Measurements from ENCODE around the gene TNKS1BP1.

Gene TNKS1BP1

DNA sequence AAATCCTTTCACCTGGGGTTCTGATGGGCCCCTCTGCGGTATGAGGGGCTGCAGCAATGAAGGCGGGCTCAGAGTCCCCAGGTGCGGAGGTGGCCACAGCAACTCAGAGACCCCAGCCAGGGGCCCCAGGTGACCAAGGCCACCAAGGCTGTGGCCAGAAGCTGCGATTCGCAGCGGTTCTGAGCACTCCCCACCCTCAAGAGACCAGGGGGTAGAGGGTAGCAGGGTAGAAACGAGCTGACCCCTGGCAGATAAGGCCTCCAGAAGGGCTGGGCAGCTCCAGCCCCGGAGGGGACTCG, 948 bp downstream of the TNKS1BP1 start:
- Histone ChIP-seq H3K27ac (ENCODE audit: low read depth, low read length, poor library complexity, severe bottlenecking) (peak overlapping the region; percentile 56), H4K20me1 (ENCODE audit: insufficient read depth, low read length) (no peaks in the 10 kb centered on the region), H3K27me3 (ENCODE audit: insufficient read depth, low read length) (no peaks in the 10 kb centered on the region), H3F3A (ENCODE audit: insufficient read depth, low read length) (0 out of 2 replicates have a peak, but pooled peaks cover 4% of the 10 kb centered on the region), H3K79me2 (ENCODE audit: insufficient read depth, low read length) (no peaks in the 10 kb centered on the region), H3K9me2 (ENCODE audit: low read depth, low read length) (no peaks in the 10 kb centered on the region), H3K4me3 (ENCODE audit: low read depth, low read length, poor library complexity, severe bottlenecking) (peak overlapping the region; percentile 69), H2AFZ (ENCODE audit: low read length) (no peak overlapping the region), H3K36me3 (ENCODE audit: insufficient read depth, low read length) (peaks cover 34% of the 10 kb centered on the region), H3K4me2 (ENCODE audit: low read length) (peak overlapping the region; percentile 92), H3K9me3 (ENCODE audit: low read length) (no peaks in the 10 kb centered on the region), H3K4me1 (ENCODE audit: insufficient read depth, low read length, severe bottlenecking) (peaks cover 39% of the 10 kb centered on the region), H3K9ac (ENCODE audit: low read length) (peak overlapping the region; percentile 89)
- TF ChIP-seq, protein P1, sequence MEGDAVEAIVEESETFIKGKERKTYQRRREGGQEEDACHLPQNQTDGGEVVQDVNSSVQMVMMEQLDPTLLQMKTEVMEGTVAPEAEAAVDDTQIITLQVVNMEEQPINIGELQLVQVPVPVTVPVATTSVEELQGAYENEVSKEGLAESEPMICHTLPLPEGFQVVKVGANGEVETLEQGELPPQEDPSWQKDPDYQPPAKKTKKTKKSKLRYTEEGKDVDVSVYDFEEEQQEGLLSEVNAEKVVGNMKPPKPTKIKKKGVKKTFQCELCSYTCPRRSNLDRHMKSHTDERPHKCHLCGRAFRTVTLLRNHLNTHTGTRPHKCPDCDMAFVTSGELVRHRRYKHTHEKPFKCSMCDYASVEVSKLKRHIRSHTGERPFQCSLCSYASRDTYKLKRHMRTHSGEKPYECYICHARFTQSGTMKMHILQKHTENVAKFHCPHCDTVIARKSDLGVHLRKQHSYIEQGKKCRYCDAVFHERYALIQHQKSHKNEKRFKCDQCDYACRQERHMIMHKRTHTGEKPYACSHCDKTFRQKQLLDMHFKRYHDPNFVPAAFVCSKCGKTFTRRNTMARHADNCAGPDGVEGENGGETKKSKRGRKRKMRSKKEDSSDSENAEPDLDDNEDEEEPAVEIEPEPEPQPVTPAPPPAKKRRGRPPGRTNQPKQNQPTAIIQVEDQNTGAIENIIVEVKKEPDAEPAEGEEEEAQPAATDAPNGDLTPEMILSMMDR (IDR thresholded peaks at IDR 0.05; ENCODE audit: low read length): no peak
- TF ChIP-seq EZH2 (IDR thresholded peaks at IDR 0.05; ENCODE audit: borderline replicate concordance, low read length): no peak

DNA sequence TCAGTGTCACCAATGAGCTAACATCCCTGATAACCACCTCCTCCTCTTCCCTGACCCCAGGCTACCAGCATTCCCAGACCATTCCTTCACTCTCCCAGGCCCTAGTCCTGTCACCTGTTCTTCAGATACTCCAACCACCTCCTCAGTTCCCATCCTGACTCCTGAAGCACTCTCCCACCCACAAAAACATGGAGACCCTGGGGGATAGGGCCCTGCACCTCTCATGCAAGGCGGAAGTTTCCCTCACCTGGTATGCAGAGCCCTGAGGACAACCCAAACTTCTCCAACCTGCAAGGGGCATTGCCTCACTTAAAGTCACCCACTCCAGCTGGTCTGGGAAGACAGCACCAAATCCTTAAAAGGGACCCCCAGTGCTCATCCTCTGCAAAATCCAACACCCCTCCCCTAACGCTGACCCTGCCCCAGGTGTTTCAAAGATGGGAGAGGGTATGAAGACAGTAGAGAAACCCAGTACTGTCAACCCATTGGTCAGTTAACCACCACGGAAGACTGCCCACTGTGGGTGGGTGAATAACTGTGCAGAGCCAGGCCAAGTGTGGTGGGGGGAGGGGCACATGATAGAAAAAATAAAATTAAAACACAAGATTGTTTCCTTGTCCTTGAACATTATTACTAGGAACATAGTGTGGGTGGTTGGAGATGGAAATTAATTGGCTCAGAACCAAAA, 1.4 kb downstream of the TNKS1BP1 start:
- H3K4me2 ChIP-seq (ENCODE audit: low read length): peak overlapping the region; percentile 92
- H3K4me1 ChIP-seq (ENCODE audit: insufficient read depth, low read length, severe bottlenecking): peaks cover 39% of the 10 kb centered on the region
- H3K9me2 ChIP-seq (ENCODE audit: low read depth, low read length): no peaks in the 10 kb centered on the region
- H3K79me2 ChIP-seq (ENCODE audit: insufficient read depth, low read length): no peaks in the 10 kb centered on the region
- H4K20me1 ChIP-seq (ENCODE audit: insufficient read depth, low read length): no peaks in the 10 kb centered on the region
- no peak overlapping the region for H2AFZ ChIP-seq (ENCODE audit: low read length)
- TF ChIP-seq, protein P1 (IDR thresholded peaks at IDR 0.05; ENCODE audit: low read length): no peak; the same call in 1 of the 2 replicates
- TF ChIP-seq EZH2 (IDR thresholded peaks at IDR 0.05; ENCODE audit: borderline replicate concordance, low read length): no peak
- H3K27ac ChIP-seq (ENCODE audit: low read depth, low read length, poor library complexity, severe bottlenecking): peak overlapping the region; percentile 56
- H3F3A ChIP-seq (ENCODE audit: insufficient read depth, low read length): 0 out of 2 replicates have a peak, but pooled peaks cover 4% of the 10 kb centered on the region
- peak overlapping the region; percentile 69 for H3K4me3 ChIP-seq (ENCODE audit: low read depth, low read length, poor library complexity, severe bottlenecking)
- no peaks in the 10 kb centered on the region for H3K9me3 ChIP-seq (ENCODE audit: low read length)
- H3K36me3 ChIP-seq (ENCODE audit: insufficient read depth, low read length): peaks cover 31% of the 10 kb centered on the region
- H3K27me3 ChIP-seq (ENCODE audit: insufficient read depth, low read length): no peaks in the 10 kb centered on the region
- H3K9ac ChIP-seq (ENCODE audit: low read length): peak overlapping the region; percentile 89

DNA sequence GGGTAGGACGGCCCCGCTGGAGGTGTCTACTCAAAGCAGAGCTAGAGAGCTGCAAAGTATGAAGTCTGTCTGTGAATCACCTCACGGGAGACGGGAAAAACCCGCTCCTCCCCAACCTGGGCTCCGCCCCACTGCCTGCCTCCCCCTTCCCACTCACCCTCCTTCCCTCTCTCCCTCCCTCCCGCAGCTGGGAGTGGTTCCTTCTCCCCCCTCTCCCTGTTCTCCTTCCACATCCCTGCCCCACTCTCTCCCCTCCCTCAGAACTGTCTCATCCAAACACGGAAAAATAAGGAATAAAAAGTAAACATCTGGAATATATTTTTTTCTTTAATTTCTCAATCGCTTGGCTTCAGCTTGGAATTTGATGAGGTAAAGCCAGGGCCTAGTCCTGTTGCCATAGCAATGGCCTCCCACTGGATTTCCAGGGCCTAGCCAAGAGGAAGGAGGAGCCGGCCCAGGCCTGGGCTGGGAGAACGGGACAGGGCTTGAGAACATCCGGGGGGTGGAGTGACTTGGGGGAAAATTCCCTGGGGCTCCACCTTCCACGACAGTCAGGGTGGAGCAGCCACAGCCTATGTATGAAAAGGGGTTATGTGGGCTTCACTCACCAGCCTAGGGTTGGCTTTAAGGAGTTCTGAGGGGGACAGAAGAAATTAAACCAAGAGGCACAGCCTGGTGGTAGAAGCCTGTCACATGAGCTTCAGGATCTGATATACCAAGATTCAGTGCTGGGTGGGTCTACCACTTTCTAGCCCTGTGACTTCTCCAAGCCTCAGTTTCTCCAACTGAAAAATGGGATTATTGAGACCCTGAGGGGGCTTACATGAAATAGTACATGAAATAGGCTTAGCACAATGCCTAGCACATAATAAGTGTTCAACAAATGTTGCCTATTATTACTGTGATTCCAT, 2.2 kb downstream of the TNKS1BP1 start:
- no peaks in the 10 kb centered on the region for H3K79me2 ChIP-seq (ENCODE audit: insufficient read depth, low read length)
- H3K9me2 ChIP-seq (ENCODE audit: low read depth, low read length): no peaks in the 10 kb centered on the region
- peak overlapping the region; percentile 92; the same call in 1 of the 2 replicates for H3K4me2 ChIP-seq (ENCODE audit: low read length)
- no peak overlapping the region for H3K27ac ChIP-seq (ENCODE audit: low read depth, low read length, poor library complexity, severe bottlenecking)
- peaks cover 31% of the 10 kb centered on the region for H3K36me3 ChIP-seq (ENCODE audit: insufficient read depth, low read length)
- TF ChIP-seq, protein P1 (IDR thresholded peaks at IDR 0.05; ENCODE audit: low read length): no peak
- TF ChIP-seq EZH2 (IDR thresholded peaks at IDR 0.05; ENCODE audit: borderline replicate concordance, low read length): no peak
- H3K4me3 ChIP-seq (ENCODE audit: low read depth, low read length, poor library complexity, severe bottlenecking): no peak overlapping the region
- H2AFZ ChIP-seq (ENCODE audit: low read length): no peak overlapping the region
- H4K20me1 ChIP-seq (ENCODE audit: insufficient read depth, low read length): no peaks in the 10 kb centered on the region
- H3K27me3 ChIP-seq (ENCODE audit: insufficient read depth, low read length): no peaks in the 10 kb centered on the region
- H3K9me3 ChIP-seq (ENCODE audit: low read length): no peaks in the 10 kb centered on the region
- H3K4me1 ChIP-seq (ENCODE audit: insufficient read depth, low read length, severe bottlenecking): peaks cover 39% of the 10 kb centered on the region
- H3F3A ChIP-seq (ENCODE audit: insufficient read depth, low read length): 0 out of 2 replicates have a peak, but pooled peaks cover 4% of the 10 kb centered on the region
- H3K9ac ChIP-seq (ENCODE audit: low read length): no peak overlapping the region

Data from OCI-LY1 (cell line).